T-helper 9 cell (primary cell): ENCODE data around the gene JMJD1C.

Source experiments
- DNase-seq: peaks from one replicate; pipeline ENCODE4 v3.0.0-alpha.2; 2020

The JMJD1C gene

DNA sequence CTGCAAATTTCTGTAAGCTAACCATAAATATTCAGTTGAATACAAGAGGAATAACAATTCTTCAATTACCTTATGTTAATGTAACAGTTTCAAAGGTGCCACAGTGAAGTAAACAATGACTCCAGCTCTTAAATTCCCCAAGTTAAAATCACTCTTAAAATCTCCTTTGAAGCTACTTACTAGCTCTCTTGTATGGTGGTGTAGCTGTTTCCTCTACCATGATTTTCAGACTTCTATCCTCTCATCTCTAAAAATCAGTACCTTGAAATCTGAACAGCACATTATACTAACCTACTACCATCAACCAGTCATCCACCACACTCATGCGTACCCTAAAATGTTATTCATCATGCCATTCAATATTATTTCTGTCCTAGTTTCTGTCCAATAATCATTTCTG is 29.6 kb downstream of the JMJD1C start:
- no peak for DNase-seq

DNA sequence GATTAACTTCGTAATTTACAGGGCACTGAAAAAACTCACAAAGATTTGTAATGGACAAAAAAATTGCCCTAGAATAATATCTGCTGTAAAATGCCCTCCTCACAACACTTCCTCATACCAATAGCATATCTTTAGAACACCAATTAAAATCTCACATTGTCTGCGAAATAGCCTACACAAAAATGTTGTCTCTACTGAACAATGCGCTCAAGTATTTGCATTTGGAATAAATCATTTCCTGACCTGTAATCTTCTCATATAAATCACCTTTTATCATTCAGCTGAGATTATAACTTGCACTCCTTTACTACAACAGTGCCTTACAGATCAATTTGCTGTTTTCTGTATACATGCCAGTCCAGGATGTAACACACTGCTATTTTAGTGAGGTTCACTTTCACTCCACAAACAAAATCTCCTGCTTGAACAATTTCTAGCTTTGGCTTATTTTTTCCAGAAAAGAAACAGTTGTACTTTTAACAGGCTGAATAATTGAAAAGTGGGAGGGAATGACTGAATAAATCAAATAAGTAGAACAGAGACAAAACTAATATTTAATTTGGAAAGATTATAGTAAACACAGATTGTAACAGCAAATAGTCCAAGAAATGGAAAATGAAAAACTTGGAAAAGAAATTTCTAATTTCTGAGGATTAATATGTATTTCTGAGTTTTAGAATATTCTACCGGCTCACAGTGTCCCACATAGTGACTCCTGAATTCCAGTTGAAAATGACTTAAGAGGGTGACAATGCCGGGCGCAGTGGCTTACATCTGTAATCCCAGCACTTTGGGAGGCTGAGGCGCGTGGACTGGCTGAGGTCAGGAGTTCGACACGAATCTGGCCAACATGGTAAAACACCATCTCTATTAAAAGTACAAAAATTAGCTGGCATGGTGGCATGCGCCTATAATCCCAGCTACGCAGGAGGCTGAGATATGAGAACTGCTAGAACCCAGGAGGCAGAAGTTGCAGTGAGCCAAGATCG is 30.6 kb downstream of the JMJD1C start:
- DNase-seq = no peak

DNA sequence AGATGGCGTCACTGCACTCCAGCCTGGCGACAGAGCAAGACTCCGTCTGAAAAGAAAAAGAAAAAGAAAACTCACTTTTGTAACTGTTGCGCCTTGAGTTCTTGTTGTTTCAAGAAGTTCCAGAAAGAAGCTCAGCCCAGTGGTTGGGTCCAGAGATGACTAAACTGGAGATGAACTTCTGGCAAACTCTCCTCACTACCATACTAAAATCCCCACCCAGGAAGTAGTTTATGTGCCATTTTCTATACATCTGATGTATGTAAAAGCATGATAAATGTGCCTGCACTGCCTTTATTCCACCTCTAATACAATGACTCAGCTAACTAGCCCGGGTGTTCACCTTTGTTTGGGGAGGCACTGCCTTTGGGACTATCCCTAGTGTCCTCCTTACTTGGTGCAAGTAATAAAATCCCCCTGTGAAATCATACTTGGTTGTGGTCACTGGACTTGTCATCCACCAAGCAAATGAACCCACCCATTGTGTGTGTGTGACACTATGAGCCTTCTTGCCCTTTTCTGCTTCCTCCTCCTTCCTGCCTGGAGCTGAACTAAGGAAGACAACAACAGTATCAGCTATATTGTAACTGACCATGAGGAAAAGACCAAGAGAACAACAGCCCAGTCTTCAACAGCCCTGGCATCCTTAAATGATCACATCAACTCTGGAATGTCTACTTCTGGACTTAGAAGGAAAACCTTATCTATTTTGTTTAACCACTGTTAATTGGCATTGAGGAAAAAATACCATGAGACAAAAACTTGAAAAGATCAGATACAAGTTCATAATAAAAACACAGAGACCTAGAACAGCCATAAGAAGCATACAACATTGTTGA is 33.6 kb downstream of the JMJD1C start:
- no peak for DNase-seq

DNA sequence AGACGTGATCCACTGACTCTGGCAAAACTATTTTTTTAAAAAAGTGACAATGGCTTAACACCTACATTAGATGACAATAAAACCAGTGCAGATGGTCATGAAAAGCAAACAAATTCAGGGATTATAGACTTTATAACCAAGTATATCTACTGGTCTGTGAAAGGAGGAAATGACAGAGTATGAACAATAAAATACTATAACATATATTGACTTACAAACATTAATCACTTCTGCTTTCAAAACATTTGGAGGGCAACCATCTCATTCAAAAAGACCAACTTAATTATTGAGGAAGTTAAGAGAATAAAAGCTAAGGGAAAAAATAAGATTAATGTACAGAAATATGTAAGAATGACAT is 34.8 kb downstream of the JMJD1C start:
- no peak for DNase-seq

DNA sequence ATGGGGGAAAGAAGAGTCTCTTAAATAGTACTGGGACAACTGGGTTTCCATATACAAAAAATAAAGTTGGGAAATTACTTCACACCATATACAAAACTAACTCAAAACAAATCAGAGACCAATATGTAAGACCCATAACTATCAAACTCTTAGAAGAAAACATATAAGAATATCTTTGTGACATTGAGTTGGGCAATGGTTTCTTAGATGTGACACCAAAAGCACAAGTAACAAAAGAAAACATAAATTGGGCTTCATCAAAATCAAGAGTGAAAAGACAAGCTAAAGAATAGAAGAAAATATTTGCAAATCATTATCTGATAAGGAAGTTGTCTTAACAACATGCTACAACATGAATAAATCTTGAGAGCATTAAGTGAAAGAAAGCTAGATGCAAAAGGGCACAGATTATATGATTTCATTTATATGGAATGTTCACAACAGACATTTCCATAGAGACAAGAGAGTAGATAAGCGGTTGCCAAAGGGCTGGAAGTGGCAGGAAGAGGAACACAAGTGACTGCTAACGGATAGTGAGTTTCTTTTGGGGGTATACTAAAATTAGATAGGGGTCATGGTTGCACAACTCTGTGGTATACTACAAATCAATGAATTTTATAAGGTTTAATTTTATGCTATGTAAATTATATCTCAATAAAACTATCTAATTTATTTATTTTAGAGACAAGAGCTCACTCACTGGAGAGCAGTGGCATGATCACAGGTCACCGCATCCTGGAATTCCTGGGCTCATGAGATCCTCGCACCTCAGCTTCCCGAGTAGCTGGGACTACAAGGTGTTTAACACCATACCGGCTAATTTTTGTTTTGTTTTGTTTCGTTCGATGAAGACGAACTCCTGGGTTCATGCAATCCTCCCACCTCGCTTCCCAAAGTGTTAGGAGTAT is 35.4 kb downstream of the JMJD1C start:
- no peak for DNase-seq

DNA sequence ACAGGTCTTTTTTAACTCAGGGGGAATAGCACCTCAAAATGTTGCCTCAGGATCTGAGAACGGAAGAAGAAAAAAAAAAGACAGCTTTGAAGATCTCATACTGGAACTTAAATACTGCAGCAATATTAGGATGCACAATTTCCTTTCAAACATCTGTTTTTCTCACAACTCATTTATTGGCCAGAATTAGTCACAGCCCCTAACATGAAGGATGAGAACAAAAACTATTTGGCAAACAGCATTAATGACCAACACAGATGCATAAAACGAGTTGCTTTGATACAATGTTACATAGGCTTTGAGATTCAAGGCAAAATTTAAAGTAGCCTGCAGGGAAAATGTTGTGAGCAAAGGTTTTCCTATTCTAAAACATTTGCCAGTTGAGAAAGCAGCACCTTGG is 36.5 kb downstream of the JMJD1C start:
- no peak for DNase-seq

DNA sequence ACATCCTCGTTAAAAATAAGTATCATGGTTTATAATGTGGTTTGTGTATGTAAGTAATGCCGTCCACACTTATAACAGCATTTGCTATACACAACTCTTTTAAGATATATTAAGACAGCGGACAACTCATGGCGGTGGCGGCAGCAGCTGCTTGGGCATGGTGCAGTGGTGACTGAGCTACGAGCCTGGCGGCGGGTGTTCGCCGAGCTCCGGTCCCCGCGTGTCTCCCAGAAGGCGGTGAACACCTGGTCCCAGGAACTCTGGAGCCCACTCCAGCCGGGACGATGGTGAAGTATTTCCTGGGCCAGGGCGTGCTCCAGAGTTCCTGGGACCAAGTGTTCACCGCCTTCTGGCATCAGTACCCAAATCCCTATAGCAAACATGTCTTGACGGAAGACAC is 38.8 kb downstream of the JMJD1C start:
- no peak for DNase-seq

DNA sequence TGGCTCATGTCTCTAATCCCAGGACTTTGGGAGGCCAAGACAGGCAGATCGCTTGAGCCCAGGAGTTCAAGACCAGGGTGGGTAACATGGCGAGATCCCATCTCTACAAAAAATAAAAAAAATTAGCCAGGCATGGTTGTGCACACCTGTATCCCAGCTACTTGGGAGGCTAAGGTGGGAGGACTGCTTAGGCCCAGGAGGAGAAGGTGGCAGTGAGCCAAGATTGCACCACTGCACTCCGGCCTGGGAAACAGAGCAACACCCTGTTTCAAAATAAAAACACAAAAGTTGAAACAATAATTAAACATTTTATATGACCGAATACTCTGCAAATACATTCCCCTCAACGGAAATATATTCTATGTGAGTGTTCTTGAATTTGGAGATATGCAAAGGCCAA is 40.3 kb downstream of the JMJD1C start:
- no peak for DNase-seq

DNA sequence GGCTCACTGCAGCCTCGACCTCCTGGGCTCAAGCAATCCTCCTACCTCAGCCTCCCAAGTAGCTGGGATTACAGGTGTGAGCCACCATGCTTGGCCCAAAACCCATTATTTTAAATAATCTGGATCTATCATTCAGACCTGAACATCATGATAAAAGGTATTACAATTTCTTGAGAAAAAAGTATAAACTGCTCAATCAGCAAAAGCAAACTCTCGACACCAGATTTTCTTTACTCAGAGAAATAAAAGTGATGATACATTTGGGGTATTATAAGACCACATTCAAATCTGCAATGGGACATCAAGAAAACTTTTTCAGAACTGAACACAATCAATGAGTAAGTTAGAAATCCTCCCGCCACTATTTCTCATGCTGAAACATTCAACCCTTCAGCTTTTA is 41.2 kb downstream of the JMJD1C start:
- DNase-seq = no peak

DNA sequence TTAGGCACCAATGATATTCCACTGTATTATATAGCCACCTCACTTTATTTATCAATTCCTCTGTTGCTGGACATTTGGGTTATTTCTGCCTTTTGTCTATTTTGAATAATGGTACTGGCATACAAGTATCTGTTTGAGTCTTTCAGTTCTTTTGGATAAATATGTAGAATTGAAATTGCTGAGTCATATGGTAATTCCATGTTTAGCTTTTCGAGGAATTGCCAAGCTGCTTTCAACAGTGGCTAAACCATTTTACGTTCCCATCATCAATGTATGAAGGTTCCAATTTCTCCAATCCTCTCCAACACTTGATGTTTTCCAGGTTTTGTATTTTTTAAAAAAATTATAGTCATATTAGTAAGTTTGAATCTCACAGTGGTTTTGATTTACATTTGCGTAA is 42.3 kb downstream of the JMJD1C start:
- DNase-seq = no peak

DNA sequence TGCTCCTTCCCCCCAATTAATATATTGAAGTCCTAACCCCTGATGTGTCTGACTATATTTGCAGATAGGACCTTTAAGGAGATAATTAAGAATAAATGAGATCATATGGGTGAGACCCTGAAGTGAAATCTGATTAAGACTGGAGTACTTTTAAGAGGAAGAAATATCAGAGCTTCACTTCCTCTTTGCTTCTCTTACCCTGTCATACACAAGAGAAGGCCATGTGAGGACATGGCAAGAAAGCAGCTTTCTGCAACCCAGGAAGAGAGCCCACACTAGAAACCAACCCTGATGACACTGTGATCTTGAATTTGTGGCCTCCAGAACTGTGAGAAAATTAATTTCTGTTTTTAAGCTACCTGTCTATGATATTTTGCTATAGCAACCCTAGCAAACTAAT is 44.2 kb downstream of the JMJD1C start:
- no peak for DNase-seq

DNA sequence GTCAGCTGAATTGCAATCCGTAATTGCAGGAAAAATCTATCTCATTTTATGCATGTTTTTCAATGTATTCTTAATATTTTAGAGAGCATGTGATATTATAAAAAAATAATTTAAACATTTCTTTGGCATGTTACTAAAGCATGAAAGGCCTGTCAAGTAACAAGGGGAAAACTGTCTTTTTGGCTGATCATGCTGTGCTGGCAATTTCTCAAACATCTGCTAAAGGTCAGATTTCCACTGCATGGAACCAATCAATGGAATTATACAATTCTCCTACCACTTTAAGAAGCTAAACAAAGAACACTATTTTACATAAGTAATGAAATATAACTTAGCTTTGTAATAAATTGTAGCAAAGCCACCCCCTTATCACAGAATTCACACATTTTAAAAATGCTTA is 49.4 kb downstream of the JMJD1C start:
- DNase-seq = no peak

DNA sequence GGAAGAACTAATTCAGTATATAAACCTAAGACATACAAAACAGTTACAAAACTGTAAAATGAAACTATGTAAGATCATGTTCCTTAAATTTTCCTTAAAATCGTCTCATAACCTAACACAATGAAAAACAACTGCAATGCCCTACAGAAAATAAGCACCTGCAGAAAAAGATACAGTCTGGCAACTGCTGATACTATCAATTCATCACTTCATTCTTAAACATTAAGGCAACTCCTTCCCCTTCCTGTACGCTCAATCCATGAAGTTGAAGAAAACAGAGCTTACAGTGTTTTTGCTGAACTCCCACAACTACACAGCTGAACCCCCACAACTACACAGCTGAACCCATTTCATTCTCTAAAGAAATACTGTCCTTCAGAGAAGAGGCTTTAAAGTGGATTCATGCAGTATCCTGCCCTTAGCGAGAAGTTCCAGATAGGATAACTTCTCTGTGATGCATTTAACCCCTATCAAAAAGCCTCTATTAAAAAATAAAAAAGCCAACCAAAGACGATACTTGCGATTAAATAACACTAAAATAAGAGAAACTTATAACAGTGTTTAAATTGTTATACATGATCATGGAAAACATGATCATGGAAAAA is 50.0 kb downstream of the JMJD1C start:
- DNase-seq = no peak

DNA sequence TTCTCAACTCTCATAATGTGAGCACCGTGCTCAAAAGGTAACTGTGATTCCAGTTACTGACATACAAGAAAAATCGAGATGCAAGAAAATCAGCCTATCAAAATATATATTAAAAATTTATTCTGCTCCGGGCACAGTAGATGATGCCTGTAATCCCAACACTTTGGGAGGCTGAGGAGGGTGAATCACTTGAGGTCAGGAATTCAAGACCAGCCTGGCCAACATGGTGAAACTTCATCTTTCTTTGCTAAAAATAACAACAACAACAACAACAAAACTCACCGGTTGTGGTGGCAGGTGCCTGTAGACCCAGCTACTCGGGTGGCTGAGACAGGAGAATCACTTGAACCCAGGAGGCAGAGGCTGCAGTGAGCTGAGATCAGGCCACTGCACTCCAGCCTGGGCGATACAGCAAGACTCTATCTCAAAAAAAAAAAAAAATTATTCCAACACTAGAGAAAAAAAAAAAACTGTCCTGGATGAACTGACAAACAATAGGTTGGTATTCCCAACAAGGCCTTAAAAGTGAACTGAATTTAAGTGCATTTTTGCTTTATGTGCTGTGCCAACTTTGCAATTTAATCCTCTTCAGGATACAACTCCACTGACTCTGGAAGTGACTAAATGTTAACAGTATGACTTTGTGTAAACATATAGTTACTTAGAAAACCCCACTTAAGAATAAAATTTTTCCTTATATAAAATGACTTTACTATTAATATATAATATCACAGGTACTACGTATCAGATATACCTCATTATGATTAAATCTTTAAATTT is 51.1 kb downstream of the JMJD1C start:
- DNase-seq = no peak

DNA sequence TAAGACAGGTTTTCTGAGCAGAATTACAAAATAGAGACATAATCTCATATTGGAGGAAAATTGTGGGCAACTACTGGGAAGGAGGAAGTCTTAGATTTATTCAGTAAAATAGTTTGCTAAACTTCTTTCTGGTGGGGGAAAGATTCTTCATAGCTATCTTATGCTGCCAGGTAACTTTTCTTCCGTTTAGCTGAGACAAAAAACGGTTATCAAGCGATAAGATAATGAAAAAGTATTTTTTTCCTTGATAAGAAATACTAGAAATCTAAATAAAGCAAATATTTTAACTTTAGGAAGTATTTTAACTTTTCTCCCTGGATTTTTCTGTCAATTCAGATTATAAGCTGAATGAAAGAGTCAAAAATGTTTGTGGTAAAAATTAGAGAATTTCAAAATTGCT is 52.3 kb downstream of the JMJD1C start:
- no peak for DNase-seq

DNA sequence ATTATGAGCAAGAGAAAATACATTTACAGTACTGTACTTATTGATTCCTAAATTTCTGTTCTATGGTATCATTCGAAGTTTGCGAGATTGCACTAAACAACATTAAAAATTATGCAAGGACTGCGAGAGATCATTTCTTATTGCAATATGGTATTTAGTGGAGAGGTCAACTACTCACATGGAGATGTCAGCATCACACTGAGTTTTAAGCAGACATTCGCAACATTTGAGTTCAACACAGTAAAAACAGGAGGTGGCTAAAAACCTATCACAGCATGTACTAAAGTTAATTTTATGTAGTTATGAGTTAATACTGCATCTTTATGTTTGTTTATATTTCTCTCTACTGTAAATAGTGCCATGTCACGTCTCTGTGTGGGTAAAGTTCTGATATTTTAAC is 53.5 kb downstream of the JMJD1C start:
- DNase-seq = no peak

DNA sequence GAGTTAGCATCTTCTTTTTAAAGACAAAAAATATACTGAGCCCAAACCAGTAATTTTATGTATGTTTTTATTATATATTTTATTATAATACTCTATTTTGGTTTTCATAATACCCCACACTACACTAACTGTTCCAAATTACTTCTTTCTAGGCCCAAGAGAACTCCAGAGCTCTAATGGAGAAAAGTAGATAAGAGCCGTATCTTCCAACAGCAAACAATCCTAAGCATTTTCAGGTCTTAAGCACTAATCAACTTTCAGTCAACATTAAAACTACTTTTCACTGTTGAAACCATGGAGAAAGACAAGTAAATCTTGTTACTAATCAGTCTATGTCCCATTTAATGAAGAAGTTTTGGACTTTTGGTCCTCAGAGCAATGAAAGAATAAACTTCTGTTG is 55.1 kb downstream of the JMJD1C start:
- no peak for DNase-seq

DNA sequence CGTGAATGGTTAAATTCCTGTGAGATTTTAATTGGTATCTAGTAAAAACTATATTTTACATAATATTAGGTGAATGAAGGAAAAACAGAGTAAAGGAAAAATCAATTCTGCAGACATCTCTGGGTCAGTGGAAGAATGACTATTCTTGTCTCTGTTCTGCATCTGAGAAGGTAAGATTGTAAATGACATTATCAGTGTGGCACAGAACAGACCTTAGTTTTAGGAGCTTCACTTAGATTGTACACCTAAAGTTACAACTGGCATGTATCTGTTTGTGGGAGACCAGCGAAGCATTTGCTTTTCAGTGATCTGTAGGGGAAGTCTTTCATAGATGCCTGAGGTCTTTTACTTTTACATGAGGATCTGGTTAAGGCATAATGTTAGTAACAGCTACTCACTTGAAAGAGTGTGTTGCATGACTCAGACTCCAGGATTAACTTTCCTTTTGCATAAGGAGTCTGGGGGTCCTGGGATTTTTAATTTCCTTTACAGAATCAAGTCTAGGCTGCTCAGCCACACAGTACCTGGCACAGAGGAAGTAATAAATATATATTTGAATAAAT is 56.2 kb downstream of the JMJD1C start:
- no peak for DNase-seq

DNA sequence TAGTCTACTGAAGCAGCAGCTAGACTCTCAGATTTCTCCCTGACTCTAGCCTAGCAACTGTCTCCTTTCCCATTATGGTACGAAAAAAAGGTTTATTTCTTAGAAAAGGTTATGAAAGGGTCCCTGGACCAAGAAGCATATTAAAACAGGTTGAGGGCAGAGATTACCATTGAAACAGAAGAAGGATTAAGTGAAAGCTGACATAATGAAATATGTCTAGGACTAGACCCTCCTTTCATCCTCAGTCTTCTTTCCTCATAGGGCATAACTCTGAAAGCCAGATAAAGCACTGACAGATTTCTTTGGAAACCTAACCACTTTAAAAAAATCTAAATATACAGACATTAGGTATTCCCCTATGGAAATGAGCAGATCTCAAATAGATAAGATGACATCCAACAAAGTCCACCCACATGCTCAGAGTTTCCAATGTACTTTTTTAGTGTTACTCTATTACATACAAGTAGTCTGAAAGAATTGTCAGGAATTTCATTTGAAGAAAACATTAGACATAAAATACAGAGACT is 58.6 kb downstream of the JMJD1C start:
- no peak for DNase-seq

DNA sequence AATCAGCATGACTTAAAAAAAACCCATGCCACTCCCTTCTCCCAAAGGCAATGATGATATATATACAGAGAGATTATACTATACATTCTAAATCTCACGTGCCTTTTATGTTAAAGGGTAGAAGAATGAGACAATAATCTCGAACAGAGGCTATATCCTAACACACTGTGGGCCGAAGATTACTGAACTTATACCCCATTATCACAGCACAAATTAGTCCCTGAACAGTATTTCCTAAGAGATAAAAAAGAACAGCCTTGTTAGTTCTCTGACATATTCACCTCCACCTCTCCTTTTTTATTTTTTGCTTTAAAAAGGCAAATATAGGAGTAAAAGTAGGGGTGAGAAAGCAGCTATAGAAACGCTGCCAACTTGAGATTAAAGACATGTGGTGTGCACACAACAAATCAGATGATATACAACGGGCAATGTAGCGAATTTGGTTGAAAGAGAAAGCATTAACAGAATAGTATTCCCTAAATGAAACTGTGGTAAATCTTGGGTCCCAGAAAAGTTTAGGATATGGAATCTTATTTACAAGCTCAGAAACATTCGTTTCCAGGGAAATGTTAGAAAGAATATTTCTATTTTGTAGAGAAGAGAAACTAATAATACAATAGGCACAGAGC is 69.5 kb downstream of the JMJD1C start:
- no peak for DNase-seq

DNA sequence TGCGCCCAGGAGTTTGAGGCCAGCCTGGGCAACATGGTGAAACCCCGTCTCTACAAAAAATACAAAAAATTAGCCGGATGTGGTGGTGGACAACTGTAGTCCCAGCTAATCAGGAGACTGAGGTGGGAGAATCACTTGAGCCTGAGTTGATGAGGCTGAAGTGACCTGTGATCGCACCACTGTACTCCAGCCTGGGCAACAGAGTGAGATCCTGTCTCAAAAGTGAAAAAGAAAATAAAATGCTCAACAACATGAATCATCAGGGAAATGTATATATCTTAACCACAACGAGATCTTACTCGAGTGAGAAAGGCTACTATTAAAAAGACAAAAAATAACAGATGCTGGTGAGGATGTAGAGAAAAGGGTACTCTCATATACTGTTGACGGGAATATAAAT is 72.7 kb downstream of the JMJD1C start:
- DNase-seq = no peak
